ENCODE measurements around the gene LRFN2. TPM values are rescaled to one million over a fixed set of nuclear protein-coding genes. Genes with fewer than 3 reads are reported as not detected.

The LRFN2 gene
- total and polyA plus RNA-seq, 2 donors (not counting 1 experiment from before 2014, with no cell fraction given): not detected

- no peak overlapping the region for H3K27ac Mint-ChIP-seq
- H3K4me1 Mint-ChIP-seq: no peaks in the 10 kb centered on the region
- no peak overlapping the region for H3K4me2 ChIP-seq (replicated peaks; ENCODE audit: low read depth, low read length, poor library complexity, severe bottlenecking)
- TF ChIP-seq EZH2 (IDR thresholded peaks at IDR 0.05; ENCODE audit: borderline replicate concordance, insufficient read depth, low read depth, low read length, poor library complexity, severe bottlenecking) (no peak), CTCF (IDR thresholded peaks at IDR 0.05) (no peak)
- ATAC-seq (ENCODE audit: low read depth) (no peak), DNase-seq (no peak)
- no peak overlapping the region for H3K9ac ChIP-seq (ENCODE audit: low read length)
- H3K27me3 ChIP-seq (replicated peaks in 1 of 4; ENCODE audit: control extremely low read depth in 1 of 4, control insufficient read depth in 3 of 4, insufficient read depth in 4 of 4, low read length in 3 of 4): no peaks in the 10 kb centered on the region
- peaks cover 0 to 3% (median 0%) of the 10 kb centered on the region in 3 donors for H3K9me3 ChIP-seq (ENCODE audit: control extremely low read depth in 1 of 3, control insufficient read depth in 2 of 3, insufficient read depth in 1 of 3, low read length in 2 of 3)
- WGBS (ENCODE audit: insufficient coverage): 71% methylated on average over 4 of the region's 4 CpGs
- no peak overlapping the region for H2AFZ ChIP-seq (ENCODE audit: insufficient read depth, low read depth, low read length, poor library complexity, severe bottlenecking)
- no peaks in the 10 kb centered on the region for H4K20me1 ChIP-seq (ENCODE audit: control insufficient read depth, insufficient read depth, low read length, poor library complexity, severe bottlenecking)
- no peak overlapping the region for H3K4me3 ChIP-seq (ENCODE audit: control extremely low read depth in 1 of 5, extremely low read depth in 1 of 5, insufficient read depth in 1 of 5, low read depth in 2 of 5, low read length in 4 of 5)
- H3K27me3 Mint-ChIP-seq: no peaks in the 10 kb centered on the region
- H3K36me3 ChIP-seq (replicated peaks in 1 of 2; ENCODE audit: control extremely low read depth in 1 of 2, control insufficient read depth in 1 of 2, extremely low read depth in 1 of 2, insufficient read depth in 2 of 2, low read length in 1 of 2): no peaks in the 10 kb centered on the region
- POLR2A ChIA-PET: no interaction called here
- H3K27ac ChIP-seq (ENCODE audit: low read length in 2 of 2): no peak overlapping the region
- CTCF ChIA-PET: no interaction called here
- no peaks in the 10 kb centered on the region for H3K4me1 ChIP-seq (ENCODE audit: control insufficient read depth in 2 of 2, insufficient read depth in 2 of 2, low read length in 2 of 2)
- H3K4me3 Mint-ChIP-seq: no peak overlapping the region
- no peaks in the 10 kb centered on the region for H3K79me2 ChIP-seq (ENCODE audit: control insufficient read depth, insufficient read depth, low read length)
- no peaks in the 10 kb centered on the region for H3K9me3 Mint-ChIP-seq (ENCODE audit: insufficient read depth)
- intact Hi-C loops (cut with micrococcal nuclease): no loop called here
Observed at GRCh38 chr6:40399888-40400457, 187.2 kb downstream of the LRFN2 start.

- Mint-ChIP-seq H3K27me3 (no peaks in the 10 kb centered on the region), H3K4me3 (no peak overlapping the region), H3K9me3 (ENCODE audit: insufficient read depth) (no peaks in the 10 kb centered on the region), H3K27ac (no peak overlapping the region), H3K4me1 (no peaks in the 10 kb centered on the region)
- Histone ChIP-seq H3K4me2 (replicated peaks; ENCODE audit: low read depth, low read length, poor library complexity, severe bottlenecking) (no peak overlapping the region), H3K9me3 (ENCODE audit: control extremely low read depth in 1 of 3, control insufficient read depth in 2 of 3, insufficient read depth in 1 of 3, low read length in 2 of 3) (peaks cover 0 to 3% (median 0%) of the 10 kb centered on the region in 3 donors), H3K36me3 (replicated peaks in 1 of 2; ENCODE audit: control extremely low read depth in 1 of 2, control insufficient read depth in 1 of 2, extremely low read depth in 1 of 2, insufficient read depth in 2 of 2, low read length in 1 of 2) (no peaks in the 10 kb centered on the region), H2AFZ (ENCODE audit: insufficient read depth, low read depth, low read length, poor library complexity, severe bottlenecking) (no peak overlapping the region), H3K27ac (ENCODE audit: low read length in 2 of 2) (no peak overlapping the region), H3K79me2 (ENCODE audit: control insufficient read depth, insufficient read depth, low read length) (no peaks in the 10 kb centered on the region), H4K20me1 (ENCODE audit: control insufficient read depth, insufficient read depth, low read length, poor library complexity, severe bottlenecking) (no peaks in the 10 kb centered on the region), H3K4me1 (ENCODE audit: control insufficient read depth in 2 of 2, insufficient read depth in 2 of 2, low read length in 2 of 2) (no peaks in the 10 kb centered on the region), H3K9ac (ENCODE audit: low read length) (no peak overlapping the region), H3K4me3 (ENCODE audit: control extremely low read depth in 1 of 5, extremely low read depth in 1 of 5, insufficient read depth in 1 of 5, low read depth in 2 of 5, low read length in 4 of 5) (no peak overlapping the region), H3K27me3 (replicated peaks in 1 of 4; ENCODE audit: control extremely low read depth in 1 of 4, control insufficient read depth in 3 of 4, insufficient read depth in 4 of 4, low read length in 3 of 4) (no peaks in the 10 kb centered on the region)
- no peak for ATAC-seq (ENCODE audit: low read depth)
- DNase-seq: no peak
- ChIA-PET POLR2A (no interaction called here), CTCF (no interaction called here)
- TF ChIP-seq EZH2 (IDR thresholded peaks at IDR 0.05; ENCODE audit: borderline replicate concordance, insufficient read depth, low read depth, low read length, poor library complexity, severe bottlenecking) (no peak), CTCF (IDR thresholded peaks at IDR 0.05) (no peak)
- intact Hi-C loops (cut with micrococcal nuclease): no loop called here
- WGBS (ENCODE audit: insufficient coverage): 97% methylated on average over 3 of the region's 6 CpGs
Observed at GRCh38 chr6:40398810-40399477, 188.2 kb downstream of the LRFN2 start.
